GM19025 (cell line): ENCODE results near the gene SIGLEC7.

Experiments used
- ATAC-seq: cut with Tn5 transposase; IDR thresholded peaks from one replicate; pipeline ENCODE4 v1.9.1; 2021; ENCODE audit warnings: mild to moderate bottlenecking, low read depth, moderate library complexity; ENCODE audit not compliant: unreplicated experiment

The SIGLEC7 gene

DNA sequence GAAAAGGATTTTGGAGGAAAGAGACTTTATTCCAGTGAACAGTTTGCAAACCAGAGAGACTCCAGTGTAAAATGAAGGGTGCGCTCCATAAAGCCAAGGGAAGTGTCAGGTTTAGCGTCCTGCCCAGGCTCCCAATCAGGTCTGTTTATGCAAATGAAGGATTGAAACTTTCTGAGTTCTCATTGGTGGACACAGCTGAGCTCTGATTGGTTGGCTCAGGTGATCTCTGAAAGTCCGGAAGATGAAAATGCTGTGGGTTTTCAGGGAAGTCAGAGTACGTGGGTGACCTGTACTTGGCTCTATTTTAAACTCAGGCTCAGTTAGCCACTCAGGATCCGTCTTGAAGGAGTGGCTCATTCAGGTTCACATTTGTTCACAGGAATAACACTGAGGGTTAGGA, 54.1 kb downstream of the SIGLEC7 start:
- ATAC-seq, result no peak

DNA sequence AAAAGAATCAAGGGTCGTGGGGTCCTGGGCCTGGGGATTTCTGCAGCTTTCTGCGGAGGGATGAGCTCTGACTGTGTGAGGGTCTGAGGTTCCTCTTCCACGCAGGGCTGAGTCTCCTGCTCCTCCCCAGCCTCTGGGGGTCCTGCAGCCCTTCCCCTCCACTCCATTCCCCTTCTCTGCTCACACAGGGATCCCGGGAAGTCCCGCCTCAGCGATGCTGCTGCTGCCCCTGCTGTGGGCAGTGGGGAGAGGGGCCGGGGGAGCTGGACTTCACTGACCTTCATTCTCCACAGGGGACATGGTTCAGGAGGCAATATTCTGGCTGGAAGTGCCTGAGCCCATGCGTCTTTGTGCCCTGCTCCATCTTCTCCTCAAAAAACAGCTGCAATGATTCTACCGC, 56.5 kb downstream of the SIGLEC7 start:
- no peak for ATAC-seq

DNA sequence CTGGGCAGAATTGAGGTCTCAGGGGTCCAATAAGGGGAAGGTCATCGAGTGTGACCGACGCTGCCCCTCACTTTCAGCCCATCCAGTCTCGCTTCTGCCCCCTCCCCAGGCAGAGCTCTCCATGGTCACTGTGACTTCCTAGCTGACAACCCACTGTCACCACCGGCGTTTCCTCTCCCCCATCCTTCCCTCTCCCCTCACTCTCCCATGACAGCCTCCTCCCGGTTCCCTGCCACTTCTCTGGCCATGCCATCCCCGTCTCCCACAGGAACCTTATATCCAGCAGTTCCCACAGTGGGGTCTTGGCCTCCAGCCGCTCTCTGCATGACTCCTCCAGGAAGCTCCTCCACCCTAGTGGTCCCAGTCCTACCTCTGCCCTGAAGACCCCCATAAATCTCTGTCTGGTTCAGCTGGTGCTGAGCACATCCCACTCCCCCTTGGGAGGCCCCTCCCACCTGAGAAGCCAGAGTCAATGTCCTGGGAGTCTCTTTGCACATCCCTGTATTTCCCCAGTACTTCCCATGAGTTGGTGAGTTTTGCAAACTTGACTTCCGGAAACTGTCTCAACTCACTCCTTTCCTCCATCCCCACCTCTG, 58.1 kb downstream of the SIGLEC7 start:
- no peak for ATAC-seq

DNA sequence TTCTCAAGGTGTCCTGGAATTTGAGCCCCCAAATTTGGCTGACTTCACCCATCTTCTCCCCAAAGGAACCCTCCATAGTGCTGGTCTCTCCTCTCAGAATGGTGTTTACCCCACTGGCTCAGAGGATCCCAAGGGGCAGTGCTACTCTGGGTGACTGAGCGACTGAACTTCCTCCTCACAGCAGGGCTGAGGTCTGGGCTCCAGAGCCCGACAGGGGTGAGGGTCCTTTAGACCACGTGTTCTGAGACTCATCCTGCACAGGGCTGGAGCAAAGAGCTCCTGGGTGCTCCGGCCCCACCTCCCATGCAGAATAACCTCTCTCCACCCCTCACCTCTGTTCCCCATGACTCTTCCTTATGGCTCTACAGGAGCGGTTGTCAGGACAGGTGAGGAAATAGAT, 59.6 kb downstream of the SIGLEC7 start:
- no peak for ATAC-seq
